HUES48 (cell line): ENCODE data around the gene NUBPL.

Experiments
- H3K27ac ChIP-seq: one replicate; pipeline ENCODE4 v1.7.0; 2013; ENCODE audit warnings: low read depth, low read length, inconsistent platforms
- H3K27me3 ChIP-seq: 2 replicates; pipeline ENCODE4 v1.6.1; 2013; ENCODE audit warnings: mild to moderate bottlenecking, low read length; ENCODE audit not compliant: control insufficient read depth, insufficient read depth
- H3K36me3 ChIP-seq: 2 replicates; pipeline ENCODE4 v1.6.1; 2013; ENCODE audit warnings: low read length; ENCODE audit not compliant: control insufficient read depth, insufficient read depth
- H3K4me1 ChIP-seq: 2 replicates; pipeline ENCODE4 v1.6.1; 2013; ENCODE audit warnings: mild to moderate bottlenecking, low read length; ENCODE audit not compliant: control insufficient read depth, insufficient read depth
- H3K4me3 ChIP-seq: 2 replicates; pipeline ENCODE4 v1.5.1; 2013; ENCODE audit warnings: mild to moderate bottlenecking, low read depth, low read length
- H3K9ac ChIP-seq: 2 replicates; pipeline ENCODE4 v1.6.1; 2013; ENCODE audit warnings: mild to moderate bottlenecking, low read depth, low read length, moderate library complexity
- H3K9me3 ChIP-seq: 2 replicates; pipeline ENCODE4 v1.6.1; 2013; ENCODE audit warnings: low read length; ENCODE audit not compliant: control insufficient read depth, insufficient read depth

NUBPL gene

GRCh38 chr14:31561155-31561846 lies at the start of gene NUBPL:
TSS of gene NUBPL (plus strand) at chr14:31561404. CDS start at chr14:31561440, 36 bp downstream.
- Histone ChIP-seq H3K9me3 (0 out of 2 replicates have a peak, but pooled peaks cover 4% of the 10 kb centered on the region), H3K27ac (peak within 1 kb of the TSS; percentile 78), H3K4me3 (peak within 1 kb of the TSS; percentile 89), H3K27me3 (no peaks in the 10 kb centered on the region), H3K4me1 (no peaks in the 10 kb centered on the region), H3K9ac (peak within 1 kb of the TSS; percentile 86), H3K36me3 (no peaks in the 10 kb centered on the region)

GRCh38 chr14:31527087-31527486 lies 34.1 kb upstream of the NUBPL start:
- H3K27me3 ChIP-seq = no peaks in the 10 kb centered on the region
- H3K4me1 ChIP-seq = no peaks in the 10 kb centered on the region
- H3K4me3 ChIP-seq = no peak overlapping the region
- H3K27ac ChIP-seq = no peak overlapping the region
- no peak overlapping the region for H3K9ac ChIP-seq
- H3K9me3 ChIP-seq = no peaks in the 10 kb centered on the region
- no peaks in the 10 kb centered on the region for H3K36me3 ChIP-seq

DNA sequence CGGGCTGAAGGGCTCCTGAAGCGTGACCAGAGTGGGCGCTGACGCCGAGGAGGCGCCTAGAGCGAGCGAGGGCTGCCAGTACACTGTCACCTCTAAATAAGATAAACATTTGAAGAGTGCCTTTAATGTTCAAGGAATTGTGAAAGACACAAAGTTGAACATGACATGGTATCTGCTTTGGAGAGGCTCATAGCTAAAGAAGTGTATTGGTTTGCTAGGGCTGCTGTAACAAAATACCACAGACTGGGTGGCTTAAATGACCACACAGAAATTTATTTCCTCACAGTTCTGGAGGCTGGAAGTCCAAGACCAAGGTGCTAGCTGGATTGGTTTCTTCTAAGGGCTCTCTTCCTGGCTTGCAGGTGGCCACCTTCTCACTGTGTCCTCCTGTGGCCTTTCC lies 33.7 kb upstream of the NUBPL start:
- no peaks in the 10 kb centered on the region for H3K36me3 ChIP-seq
- H3K9ac ChIP-seq = no peak overlapping the region
- H3K27me3 ChIP-seq = no peaks in the 10 kb centered on the region
- no peak overlapping the region for H3K4me3 ChIP-seq
- no peak overlapping the region for H3K27ac ChIP-seq
- no peaks in the 10 kb centered on the region for H3K4me1 ChIP-seq
- no peaks in the 10 kb centered on the region for H3K9me3 ChIP-seq

GRCh38 chr14:31529053-31529452 lies 32.2 kb upstream of the NUBPL start:
- Histone ChIP-seq H3K9ac (no peak overlapping the region), H3K36me3 (no peaks in the 10 kb centered on the region), H3K4me3 (no peak overlapping the region), H3K27me3 (no peaks in the 10 kb centered on the region), H3K9me3 (no peaks in the 10 kb centered on the region), H3K27ac (no peak overlapping the region), H3K4me1 (no peaks in the 10 kb centered on the region)

GRCh38 chr14:31530136-31530535 lies 31.1 kb upstream of the NUBPL start:
- Histone ChIP-seq H3K9ac (no peak overlapping the region), H3K4me3 (no peak overlapping the region), H3K4me1 (no peaks in the 10 kb centered on the region), H3K27ac (no peak overlapping the region), H3K27me3 (no peaks in the 10 kb centered on the region), H3K36me3 (no peaks in the 10 kb centered on the region), H3K9me3 (no peaks in the 10 kb centered on the region)

GRCh38 chr14:31536201-31536960 lies 24.8 kb upstream of the NUBPL start:
- no peaks in the 10 kb centered on the region for H3K27me3 ChIP-seq
- H3K27ac ChIP-seq = no peak overlapping the region
- no peak overlapping the region for H3K9ac ChIP-seq
- H3K4me3 ChIP-seq = no peak overlapping the region
- no peaks in the 10 kb centered on the region for H3K4me1 ChIP-seq
- no peaks in the 10 kb centered on the region for H3K36me3 ChIP-seq
- no peaks in the 10 kb centered on the region for H3K9me3 ChIP-seq

GRCh38 chr14:31541702-31542101 lies 19.5 kb upstream of the NUBPL start:
- no peak overlapping the region for H3K9ac ChIP-seq
- H3K27me3 ChIP-seq = no peaks in the 10 kb centered on the region
- no peak overlapping the region for H3K27ac ChIP-seq
- H3K9me3 ChIP-seq = no peaks in the 10 kb centered on the region
- no peaks in the 10 kb centered on the region for H3K4me1 ChIP-seq
- H3K4me3 ChIP-seq = no peak overlapping the region
- no peaks in the 10 kb centered on the region for H3K36me3 ChIP-seq

DNA sequence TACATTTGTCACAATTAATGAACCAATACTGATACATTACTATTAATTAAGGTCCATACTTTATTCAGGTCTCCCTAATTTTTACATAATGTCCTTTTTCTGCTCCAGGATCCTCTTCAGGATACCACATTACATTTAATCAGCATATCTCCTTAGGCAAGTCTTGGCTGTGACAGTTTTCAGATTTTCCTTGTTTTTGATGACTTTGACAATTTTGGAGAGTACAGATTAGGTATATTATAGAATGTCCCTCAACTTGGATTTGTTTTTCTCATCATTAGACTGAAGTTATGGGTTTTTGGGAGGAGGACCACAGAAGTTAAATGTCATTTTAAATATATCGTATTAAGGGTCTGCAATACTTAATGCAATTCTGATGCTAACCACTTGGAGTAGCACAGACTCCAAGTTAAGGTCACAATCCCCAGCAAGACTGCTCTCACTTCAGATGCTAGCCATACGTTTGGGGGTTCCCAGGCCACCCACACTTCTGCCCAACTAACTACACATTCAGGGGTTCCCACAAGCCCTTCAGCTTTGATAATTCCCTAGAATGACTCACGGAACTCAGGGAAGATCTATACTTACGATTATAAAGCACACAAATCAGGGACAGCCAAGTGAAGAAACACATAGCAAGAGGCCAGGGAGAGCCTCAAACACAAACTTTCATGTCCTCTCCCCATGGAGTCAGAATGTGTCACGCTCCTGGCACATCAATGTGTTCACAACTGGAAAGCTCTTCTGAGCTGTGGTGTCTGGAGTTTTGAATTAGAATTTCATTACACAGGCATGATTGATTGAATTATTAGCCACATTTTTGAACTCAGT lies 17.0 kb upstream of the NUBPL start:
- Histone ChIP-seq H3K9me3 (no peaks in the 10 kb centered on the region), H3K4me1 (no peaks in the 10 kb centered on the region), H3K27ac (no peak overlapping the region), H3K9ac (no peak overlapping the region), H3K4me3 (no peak overlapping the region), H3K36me3 (no peaks in the 10 kb centered on the region), H3K27me3 (no peaks in the 10 kb centered on the region)

DNA sequence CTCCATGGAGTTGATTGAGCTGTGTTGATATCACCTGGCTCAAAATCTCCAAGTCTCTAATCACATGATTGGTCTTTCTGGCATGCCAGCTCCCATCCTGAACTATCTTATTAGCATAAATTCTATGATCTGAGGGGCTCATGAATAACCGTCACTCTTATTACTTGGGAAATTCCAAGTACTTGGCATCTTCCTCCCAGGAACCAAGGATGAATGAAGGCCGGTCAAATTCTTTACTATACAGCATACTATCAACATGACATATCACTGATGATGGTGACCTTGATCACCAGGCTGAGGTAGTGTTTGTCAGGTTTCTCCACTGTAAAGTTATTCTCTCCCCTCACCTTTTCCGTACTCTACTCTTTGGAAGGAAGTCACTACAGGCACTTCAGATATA lies 16.4 kb upstream of the NUBPL start:
- no peaks in the 10 kb centered on the region for H3K4me1 ChIP-seq
- no peaks in the 10 kb centered on the region for H3K9me3 ChIP-seq
- H3K4me3 ChIP-seq = no peak overlapping the region
- no peak overlapping the region for H3K9ac ChIP-seq
- H3K36me3 ChIP-seq = no peaks in the 10 kb centered on the region
- H3K27ac ChIP-seq = no peak overlapping the region
- H3K27me3 ChIP-seq = no peaks in the 10 kb centered on the region

- H3K27ac ChIP-seq = no peak overlapping the region
- no peaks in the 10 kb centered on the region for H3K36me3 ChIP-seq
- no peaks in the 10 kb centered on the region for H3K4me1 ChIP-seq
- H3K9me3 ChIP-seq = no peaks in the 10 kb centered on the region
- H3K4me3 ChIP-seq = no peak overlapping the region
- no peak overlapping the region for H3K9ac ChIP-seq
- H3K27me3 ChIP-seq = no peaks in the 10 kb centered on the region
These were observed 15.9 kb upstream of the NUBPL start for GRCh38 chr14:31545328-31545727.

DNA sequence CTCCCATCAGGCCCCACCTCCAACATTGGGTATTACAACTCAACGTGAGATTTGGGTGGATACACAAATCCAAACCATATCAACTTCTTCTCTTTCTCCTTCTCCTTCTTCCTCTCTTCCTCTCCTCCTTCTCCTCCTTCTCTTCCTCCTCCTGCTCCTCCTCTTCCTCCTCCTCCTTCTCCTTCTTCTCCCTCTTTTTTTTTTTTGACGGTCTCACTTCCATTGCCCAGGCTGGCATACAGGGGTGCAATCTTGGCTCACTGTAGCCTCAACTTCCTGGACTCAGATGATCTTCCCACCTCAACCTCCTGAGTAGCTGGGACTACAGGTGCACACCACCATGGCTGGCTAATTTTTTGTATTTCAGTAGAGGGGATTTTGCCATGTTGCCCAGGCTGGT lies 11.4 kb upstream of the NUBPL start:
- no peaks in the 10 kb centered on the region for H3K9me3 ChIP-seq
- H3K27ac ChIP-seq = no peak overlapping the region
- H3K36me3 ChIP-seq = no peaks in the 10 kb centered on the region
- H3K9ac ChIP-seq = no peak overlapping the region
- H3K4me3 ChIP-seq = no peak overlapping the region
- H3K4me1 ChIP-seq = no peaks in the 10 kb centered on the region
- no peaks in the 10 kb centered on the region for H3K27me3 ChIP-seq
